Iris pigment epithelial cell (primary cell): ENCODE data around the gene HCAR2.
A peak's percentile ranks its signal among the peaks of the same experiment; 100 is the strongest.
"Not testable (repeated sequence)": the region's sequence is repeated elsewhere in the genome, so short reads cannot be mapped to it uniquely, and the experiment has no call there.

Source experiments
- DNase-seq: peaks from one replicate; pipeline ENCODE4 v3.0.0-alpha.2; 2011; ENCODE audit warnings: low read depth

The HCAR2 gene

DNA sequence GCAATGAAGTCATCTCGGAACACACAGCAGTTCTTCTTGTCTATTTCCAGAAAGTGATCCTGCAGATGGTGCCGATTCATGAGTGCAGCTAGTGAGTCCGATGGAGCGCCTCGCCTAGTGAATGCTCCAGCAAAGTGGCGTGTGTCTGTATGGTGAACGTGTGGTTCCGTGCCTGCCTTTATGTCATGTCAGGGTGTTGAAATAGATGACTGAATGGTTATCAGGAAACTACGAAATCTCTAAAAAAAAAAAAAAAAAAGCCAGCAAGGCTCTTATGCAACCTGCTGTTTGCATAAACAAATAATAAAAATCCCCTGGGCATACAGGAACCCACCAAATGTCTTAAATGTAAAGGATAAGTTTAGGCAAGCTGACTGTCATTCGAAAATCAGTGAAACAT lies 13.5 kb upstream of the HCAR2 start, which contains the start of gene HCAR3:
TSS of gene HCAR3 (minus strand) at position 154 of the 400 bp plus-strand sequence. CDS start at position 80, 74 bp downstream.
- peak; percentile 47 for DNase-seq

- DNase-seq, result peak; percentile 76
Observed at GRCh38 chr12:122715211-122715610, 12.1 kb upstream of the HCAR2 start.

- not testable (repeated sequence) for DNase-seq
Observed at GRCh38 chr12:122713491-122714188, 10.5 kb upstream of the HCAR2 start.

GRCh38 chr12:122711266-122711665 lies 8.1 kb upstream of the HCAR2 start:
- not testable (repeated sequence) for DNase-seq

- DNase-seq, result not testable (repeated sequence)
Observed at GRCh38 chr12:122710341-122710740, 7.2 kb upstream of the HCAR2 start.

DNA sequence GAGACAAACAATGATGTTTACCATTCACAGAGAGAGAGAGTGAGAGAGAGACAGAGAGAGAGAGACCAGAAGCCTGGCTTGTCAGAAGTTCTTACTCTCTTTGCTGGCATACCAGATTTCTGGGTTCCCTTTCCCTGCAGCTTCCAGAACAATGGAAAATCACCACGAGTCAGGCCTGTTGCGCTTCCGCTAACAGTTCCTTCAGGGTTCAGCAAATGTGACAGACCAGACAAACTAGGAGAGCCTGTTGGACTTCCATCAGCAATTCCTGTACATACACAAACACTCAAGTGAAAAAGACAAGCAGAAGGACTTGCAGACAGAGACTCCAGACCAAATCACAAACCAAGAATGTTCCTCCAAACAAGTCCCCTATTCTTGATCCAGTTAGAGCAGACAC lies 6.1 kb upstream of the HCAR2 start:
- not testable (repeated sequence) for DNase-seq

GRCh38 chr12:122703841-122704240 lies 684 bp upstream of the HCAR2 start:
- DNase-seq, result peak; percentile 58

DNA sequence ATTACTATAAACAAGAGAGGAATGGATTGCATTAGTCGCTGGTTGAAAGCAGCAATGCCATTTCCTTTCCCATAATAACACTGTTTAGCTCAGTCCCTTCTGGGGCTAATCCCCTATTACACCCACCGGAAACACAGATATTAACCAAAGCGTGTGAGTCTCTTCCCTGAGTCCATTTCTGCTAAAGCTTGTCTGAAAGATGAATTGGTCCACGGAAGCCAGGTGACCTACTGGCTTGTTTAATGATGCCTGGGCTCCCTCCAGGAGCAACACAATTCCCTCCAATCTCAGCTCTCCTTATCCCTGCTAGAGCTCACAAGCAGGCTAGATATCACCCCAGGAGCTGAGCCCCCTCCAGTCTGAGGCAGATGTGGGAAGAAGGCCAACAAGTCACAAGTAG lies 1.7 kb downstream of the HCAR2 start:
- peak; percentile 50 for DNase-seq

GRCh38 chr12:122700038-122700710 lies 3.0 kb downstream of the HCAR2 start:
- DNase-seq, result not testable (repeated sequence)

- not testable (repeated sequence) for DNase-seq
Observed at GRCh38 chr12:122696922-122697321, 6.2 kb downstream of the HCAR2 start.

DNA sequence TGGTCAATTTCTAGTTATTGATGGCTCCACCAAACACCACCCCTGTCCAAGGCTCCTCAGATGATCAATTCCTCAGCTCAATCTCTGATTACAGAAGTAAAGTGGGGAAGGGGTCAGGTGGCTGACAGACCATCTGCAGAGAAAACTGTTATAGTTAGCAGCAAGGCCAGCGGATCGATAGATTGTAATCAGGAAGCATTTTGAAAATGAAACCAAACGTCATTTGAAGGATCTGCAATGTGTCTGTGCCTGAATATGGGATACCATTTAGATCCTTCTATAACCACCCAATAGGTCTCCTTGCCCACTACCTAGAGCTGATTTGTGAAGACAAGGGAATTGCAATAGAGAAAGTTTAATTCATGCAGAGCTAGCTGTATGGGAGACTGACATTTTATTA lies 11.6 kb downstream of the HCAR2 start:
- DNase-seq, result no peak

- DNase-seq, result no peak
Observed at GRCh38 chr12:122688291-122688690, 14.9 kb downstream of the HCAR2 start.

- DNase-seq, result peak; percentile 82
Observed at GRCh38 chr12:122687086-122687485, 16.1 kb downstream of the HCAR2 start.

GRCh38 chr12:122686538-122686937 lies 16.6 kb downstream of the HCAR2 start:
- no peak for DNase-seq

DNA sequence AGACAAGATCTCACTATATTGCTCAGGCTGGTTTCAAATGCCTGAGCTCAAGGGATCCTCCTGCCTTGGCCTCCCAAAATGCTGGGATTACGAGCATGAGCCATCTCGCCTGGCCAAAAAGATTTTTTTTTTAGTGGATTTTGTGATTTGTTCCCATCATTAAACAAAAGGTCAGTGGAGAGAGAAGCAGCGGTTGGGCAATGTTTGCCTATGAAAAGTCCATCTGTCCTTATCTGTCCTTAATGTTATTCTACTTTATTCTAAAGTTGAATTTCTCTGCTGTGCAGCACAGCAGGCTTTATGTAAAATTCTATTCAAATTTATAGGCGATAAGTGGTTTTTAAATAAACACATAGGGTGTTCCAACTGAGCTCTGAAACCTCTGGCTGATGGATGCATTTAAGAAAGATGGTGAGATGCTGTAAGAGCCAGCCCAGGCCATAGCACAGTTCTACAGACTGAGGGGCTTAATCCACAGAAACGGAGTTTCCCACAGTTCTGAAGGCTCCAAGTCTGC lies 18.8 kb downstream of the HCAR2 start:
- DNase-seq, result no peak

GRCh38 chr12:122681814-122682213 lies 21.3 kb downstream of the HCAR2 start:
- peak; percentile 47 for DNase-seq

DNA sequence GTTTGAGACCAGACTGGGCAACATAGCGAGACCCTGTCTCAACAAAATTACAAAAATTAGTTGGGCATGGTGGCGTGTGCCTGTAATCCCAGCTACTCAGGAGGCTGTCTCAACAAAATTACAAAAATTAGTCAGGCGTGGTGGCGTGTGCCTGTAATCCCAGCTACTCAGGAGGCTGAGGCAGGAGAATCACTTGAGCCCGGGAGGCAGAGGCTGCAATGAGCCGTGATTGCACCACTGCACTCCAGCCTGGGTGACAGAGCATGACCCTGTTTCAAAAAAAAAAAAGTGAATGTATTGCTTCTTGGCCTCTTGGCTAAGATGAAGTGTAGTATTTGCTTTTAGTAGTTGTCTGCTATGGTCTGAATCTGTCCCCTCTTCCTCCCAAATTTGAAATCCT lies 22.2 kb downstream of the HCAR2 start:
- not testable (repeated sequence) for DNase-seq

DNA sequence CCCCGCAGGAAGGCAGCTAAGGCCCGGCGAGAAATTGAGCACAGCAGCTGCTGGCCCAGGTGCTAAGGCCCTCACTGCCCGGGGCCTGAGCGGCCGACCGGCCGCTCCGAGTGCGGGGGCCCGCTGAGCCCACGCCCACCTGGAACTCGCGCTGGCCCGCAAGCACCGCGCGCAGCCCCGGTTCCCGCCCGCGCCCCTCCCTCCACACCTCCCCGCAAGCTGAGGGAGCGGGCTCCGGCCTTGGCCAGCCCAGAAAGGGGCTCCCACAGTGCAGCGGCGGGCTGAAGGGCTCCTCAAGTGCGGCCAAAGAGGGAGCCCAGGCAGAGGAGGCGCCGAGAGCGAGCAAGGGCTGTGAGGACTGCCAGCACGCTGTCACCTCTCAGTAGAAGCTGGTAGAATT lies 26.4 kb downstream of the HCAR2 start:
- DNase-seq, result not testable (repeated sequence)

- DNase-seq, result not testable (repeated sequence)
Observed at GRCh38 chr12:122676015-122676414, 27.1 kb downstream of the HCAR2 start.

GRCh38 chr12:122672515-122672914 lies 30.6 kb downstream of the HCAR2 start:
- no peak for DNase-seq

- peak; percentile 73 for DNase-seq
Observed at GRCh38 chr12:122669397-122670070, 33.6 kb downstream of the HCAR2 start.

- no peak for DNase-seq
Observed at GRCh38 chr12:122668268-122668667, 34.9 kb downstream of the HCAR2 start.

DNA sequence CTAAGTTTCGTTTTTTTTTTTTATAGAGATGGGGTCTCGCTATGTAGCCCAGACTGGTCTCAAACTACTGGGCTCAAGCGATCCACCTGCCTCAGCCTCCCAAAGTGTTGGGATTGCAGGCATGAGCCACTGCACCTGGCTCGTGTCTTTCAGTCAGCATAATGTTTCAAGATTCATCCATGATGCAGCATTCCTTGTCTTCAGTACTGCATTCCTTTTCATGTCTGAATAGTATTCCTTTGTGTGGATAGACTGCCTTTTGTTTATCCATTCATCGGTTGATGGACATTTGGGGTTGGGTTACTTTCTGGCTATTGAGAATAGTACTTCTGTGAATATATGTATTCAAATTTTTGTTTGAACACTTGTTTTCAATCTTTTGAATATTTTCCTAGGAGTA lies 37.4 kb downstream of the HCAR2 start:
- DNase-seq, result no peak
